Activated T-helper 2 cell treated with anti-CD3 and anti-CD28 coated beads, Interferon-gamma antibody, Interleukin-2, Interleukin-4, amounts not matched to agents 10 μg/mL and 5 μg/mL and 100 μg/mL, durations not matched to agents 14 hours and 24 hours and 36 hours (primary cell): ENCODE results near the gene ARHGAP28. TPM values are rescaled to one million over a fixed set of nuclear protein-coding genes. Genes with fewer than 3 reads are reported as not detected.

Experiments used
- DNase-seq: peaks from one replicate; pipeline ENCODE4 v3.0.0; 2021; ENCODE audit warnings: low spot score
- H3K27ac Mint-ChIP-seq: one replicate; pipeline ENCODE4 v1.8.0; 2021; ENCODE audit warnings: mixed read lengths
- H3K27me3 Mint-ChIP-seq: one replicate; pipeline ENCODE4 v1.8.0; 2021; ENCODE audit warnings: low read depth, mixed read lengths
- H3K36me3 Mint-ChIP-seq: one replicate; pipeline ENCODE4 v1.8.0; 2021; ENCODE audit warnings: low read depth, mixed read lengths
- H3K4me1 Mint-ChIP-seq: one replicate; pipeline ENCODE4 v1.8.0; 2021; ENCODE audit warnings: low read depth, mixed read lengths
- H3K4me3 Mint-ChIP-seq: one replicate; pipeline ENCODE4 v1.8.0; 2021; ENCODE audit warnings: low read depth, mild to moderate bottlenecking, moderate library complexity, mixed read lengths
- H3K9me3 Mint-ChIP-seq: one replicate; pipeline ENCODE4 v1.8.0; 2021; ENCODE audit warnings: mixed read lengths
- intact Hi-C: fragments of 100-400 bp; cut with micrococcal nuclease; formaldehyde crosslinking; loops from one replicate; pipeline ENCODE4 v1.15.1; 2023
- total RNA-seq: library from RNA; stranded (reverse); gene quantifications from 2 replicates; pipeline ENCODE4 v1.2.3, GENCODE V29; 2022

Gene ARHGAP28
- total RNA-seq, 1 donor from 2014 or later, result not detected

- no peak overlapping the region for H3K27ac Mint-ChIP-seq
- H3K4me1 Mint-ChIP-seq, result no peaks in the 10 kb centered on the region
- intact Hi-C loops, result no loop called here
- no peak for DNase-seq
- H3K36me3 Mint-ChIP-seq, result no peaks in the 10 kb centered on the region
- no peak overlapping the region for H3K4me3 Mint-ChIP-seq
- no peaks in the 10 kb centered on the region for H3K27me3 Mint-ChIP-seq
- H3K9me3 Mint-ChIP-seq, result no peaks in the 10 kb centered on the region
Observed at GRCh38 chr18:6941996-6942395, 212.5 kb downstream of the ARHGAP28 start.

DNA sequence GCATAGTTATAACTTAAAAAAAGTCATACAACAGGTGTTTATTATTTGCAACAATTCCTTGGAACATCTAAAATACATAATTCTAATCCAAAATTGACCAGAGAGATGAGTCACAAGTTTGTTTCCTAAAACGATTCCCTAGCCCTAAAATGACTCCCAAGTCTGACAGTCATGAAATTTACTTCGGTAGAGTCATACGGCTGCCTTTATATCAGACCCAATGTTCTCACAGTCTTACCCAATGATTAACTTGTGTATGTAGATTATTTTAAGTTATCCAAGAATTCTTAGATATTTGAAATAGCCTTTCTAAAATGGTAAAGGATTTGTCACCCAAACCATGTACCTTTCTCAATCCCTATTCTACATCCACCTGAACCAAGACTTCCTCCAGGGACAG lies 213.2 kb downstream of the ARHGAP28 start:
- Mint-ChIP-seq H3K36me3 (no peaks in the 10 kb centered on the region), H3K4me3 (no peak overlapping the region), H3K4me1 (no peaks in the 10 kb centered on the region), H3K27ac (no peak overlapping the region), H3K27me3 (no peaks in the 10 kb centered on the region), H3K9me3 (no peaks in the 10 kb centered on the region)
- DNase-seq, result no peak
- intact Hi-C loops, result no loop called here

GRCh38 chr18:6943143-6943542 lies 213.6 kb downstream of the ARHGAP28 start:
- intact Hi-C loops, result no loop called here
- no peaks in the 10 kb centered on the region for H3K27me3 Mint-ChIP-seq
- no peak overlapping the region for H3K27ac Mint-ChIP-seq
- no peaks in the 10 kb centered on the region for H3K36me3 Mint-ChIP-seq
- no peaks in the 10 kb centered on the region for H3K4me1 Mint-ChIP-seq
- H3K4me3 Mint-ChIP-seq, result no peak overlapping the region
- H3K9me3 Mint-ChIP-seq, result no peaks in the 10 kb centered on the region
- DNase-seq, result no peak

GRCh38 chr18:6947338-6948030 lies 218.0 kb downstream of the ARHGAP28 start:
- H3K27ac Mint-ChIP-seq, result no peak overlapping the region
- no peaks in the 10 kb centered on the region for H3K4me1 Mint-ChIP-seq
- DNase-seq, result no peak
- no peaks in the 10 kb centered on the region for H3K27me3 Mint-ChIP-seq
- intact Hi-C loops, result no loop called here
- peaks cover 11% of the 10 kb centered on the region for H3K9me3 Mint-ChIP-seq
- H3K4me3 Mint-ChIP-seq, result no peak overlapping the region
- no peaks in the 10 kb centered on the region for H3K36me3 Mint-ChIP-seq

GRCh38 chr18:6948281-6949055 lies 219.0 kb downstream of the ARHGAP28 start:
- Mint-ChIP-seq H3K9me3 (peaks cover 11% of the 10 kb centered on the region), H3K4me3 (no peak overlapping the region), H3K36me3 (no peaks in the 10 kb centered on the region), H3K27me3 (no peaks in the 10 kb centered on the region), H3K4me1 (no peaks in the 10 kb centered on the region), H3K27ac (no peak overlapping the region)
- DNase-seq, result no peak
- intact Hi-C loops, result no loop called here

DNA sequence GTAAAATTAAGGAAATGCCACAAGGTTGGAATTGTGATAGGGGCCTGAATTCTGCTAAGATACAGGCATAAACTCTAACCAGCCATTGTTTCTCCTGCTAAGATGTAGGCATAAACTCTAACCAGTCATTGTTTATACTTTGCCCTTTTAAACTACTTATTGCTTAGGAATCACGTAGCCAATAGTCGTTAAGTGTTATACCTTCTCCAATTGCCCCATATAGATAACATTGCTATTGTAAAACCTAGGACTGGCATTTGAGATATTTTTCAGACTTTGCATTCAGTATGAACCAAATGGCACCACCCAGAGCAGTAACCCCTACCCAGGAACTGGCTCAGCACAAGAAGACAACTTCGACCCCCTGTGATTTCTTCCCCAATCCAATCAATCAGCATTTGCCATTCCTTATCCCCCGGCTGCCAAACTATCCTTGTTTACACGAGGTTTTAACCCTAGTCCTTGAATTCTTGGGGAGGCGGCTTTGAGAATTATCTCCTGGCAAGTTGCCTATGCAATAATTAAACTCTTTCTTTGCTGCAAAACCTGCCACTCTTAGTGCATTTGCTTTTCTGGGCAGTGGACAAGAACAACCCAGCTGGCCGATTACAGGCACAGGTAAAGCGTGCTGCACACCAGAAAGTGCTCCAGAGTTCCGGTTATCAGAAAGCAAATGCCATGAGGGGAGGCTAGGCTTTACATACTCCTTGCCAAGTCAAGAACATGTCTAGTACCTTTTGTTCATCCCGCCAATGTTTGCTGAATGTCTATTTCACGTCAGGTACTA lies 220.5 kb downstream of the ARHGAP28 start:
- intact Hi-C loops, result no loop called here
- Mint-ChIP-seq H3K27me3 (no peaks in the 10 kb centered on the region), H3K36me3 (no peaks in the 10 kb centered on the region), H3K4me3 (no peak overlapping the region), H3K9me3 (peaks cover 18% of the 10 kb centered on the region), H3K4me1 (no peaks in the 10 kb centered on the region), H3K27ac (no peak overlapping the region)
- DNase-seq, result no peak

GRCh38 chr18:6950641-6951040 lies 221.1 kb downstream of the ARHGAP28 start:
- H3K4me1 Mint-ChIP-seq, result no peaks in the 10 kb centered on the region
- no peak overlapping the region for H3K27ac Mint-ChIP-seq
- DNase-seq, result no peak
- peaks cover 18% of the 10 kb centered on the region for H3K9me3 Mint-ChIP-seq
- intact Hi-C loops, result no loop called here
- no peaks in the 10 kb centered on the region for H3K36me3 Mint-ChIP-seq
- H3K4me3 Mint-ChIP-seq, result no peak overlapping the region
- H3K27me3 Mint-ChIP-seq, result no peaks in the 10 kb centered on the region

DNA sequence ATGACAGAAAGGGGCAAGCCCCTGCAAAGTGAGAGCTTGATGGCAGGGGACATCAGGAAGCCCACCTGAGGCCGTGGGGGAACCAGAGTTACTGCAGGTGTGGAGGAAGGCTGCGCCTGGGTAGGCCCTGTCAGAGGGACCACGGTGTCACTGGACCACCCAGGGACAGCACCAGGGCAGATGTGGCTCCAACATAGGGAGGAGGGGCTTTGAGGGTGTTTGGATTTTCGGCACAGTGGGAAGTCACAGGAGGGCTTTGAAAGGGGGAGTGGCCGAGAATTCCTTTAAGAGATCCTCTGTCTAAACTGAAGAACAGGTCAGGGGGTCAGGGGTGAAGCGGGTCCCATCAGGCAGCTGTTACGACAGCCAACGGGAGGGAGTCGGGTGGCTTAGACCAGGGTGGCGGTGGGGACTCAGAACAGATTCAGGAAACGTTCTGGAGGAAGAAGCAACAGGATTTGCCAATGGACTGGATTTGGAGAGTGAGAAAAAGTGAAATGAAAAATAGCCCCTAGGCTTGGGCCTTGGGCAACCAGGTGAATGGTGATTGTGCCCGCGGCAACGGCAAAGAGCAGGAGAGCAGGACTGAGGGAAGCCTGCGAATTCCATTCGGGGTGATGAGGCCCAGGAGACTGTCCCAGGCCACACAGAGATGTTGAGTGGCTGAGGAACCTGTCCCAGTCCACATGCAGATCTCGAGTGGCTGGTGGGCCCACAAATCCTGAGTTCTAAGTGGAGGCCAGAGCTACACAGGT lies 222.0 kb downstream of the ARHGAP28 start:
- H3K27me3 Mint-ChIP-seq, result no peaks in the 10 kb centered on the region
- intact Hi-C loops, result no loop called here
- no peaks in the 10 kb centered on the region for H3K4me1 Mint-ChIP-seq
- no peaks in the 10 kb centered on the region for H3K36me3 Mint-ChIP-seq
- DNase-seq, result no peak
- H3K9me3 Mint-ChIP-seq, result peaks cover 21% of the 10 kb centered on the region
- no peak overlapping the region for H3K27ac Mint-ChIP-seq
- H3K4me3 Mint-ChIP-seq, result no peak overlapping the region

- no peak overlapping the region for H3K4me3 Mint-ChIP-seq
- H3K27me3 Mint-ChIP-seq, result no peaks in the 10 kb centered on the region
- H3K27ac Mint-ChIP-seq, result no peak overlapping the region
- no peak for DNase-seq
- peaks cover 22% of the 10 kb centered on the region for H3K9me3 Mint-ChIP-seq
- no peaks in the 10 kb centered on the region for H3K36me3 Mint-ChIP-seq
- intact Hi-C loops, result no loop called here
- H3K4me1 Mint-ChIP-seq, result no peaks in the 10 kb centered on the region
Observed at GRCh38 chr18:6954501-6954900, 225.0 kb downstream of the ARHGAP28 start.

- DNase-seq, result no peak
- intact Hi-C loops, result no loop called here
- no peak overlapping the region for H3K4me3 Mint-ChIP-seq
- no peaks in the 10 kb centered on the region for H3K27me3 Mint-ChIP-seq
- H3K9me3 Mint-ChIP-seq, result peaks cover 27% of the 10 kb centered on the region
- H3K4me1 Mint-ChIP-seq, result no peaks in the 10 kb centered on the region
- no peaks in the 10 kb centered on the region for H3K36me3 Mint-ChIP-seq
- H3K27ac Mint-ChIP-seq, result no peak overlapping the region
Observed at GRCh38 chr18:6955304-6955703, 225.8 kb downstream of the ARHGAP28 start.

GRCh38 chr18:6956495-6956894 lies 227.0 kb downstream of the ARHGAP28 start:
- DNase-seq, result no peak
- no peaks in the 10 kb centered on the region for H3K4me1 Mint-ChIP-seq
- no peak overlapping the region for H3K27ac Mint-ChIP-seq
- intact Hi-C loops, result no loop called here
- no peaks in the 10 kb centered on the region for H3K36me3 Mint-ChIP-seq
- H3K27me3 Mint-ChIP-seq, result no peaks in the 10 kb centered on the region
- peaks cover 27% of the 10 kb centered on the region for H3K9me3 Mint-ChIP-seq
- H3K4me3 Mint-ChIP-seq, result no peak overlapping the region

- Mint-ChIP-seq H3K36me3 (no peaks in the 10 kb centered on the region), H3K4me3 (no peak overlapping the region), H3K4me1 (no peaks in the 10 kb centered on the region), H3K27me3 (no peaks in the 10 kb centered on the region), H3K27ac (no peak overlapping the region), H3K9me3 (peaks cover 22% of the 10 kb centered on the region)
- intact Hi-C loops, result no loop called here
- DNase-seq, result no peak
Observed at GRCh38 chr18:6956999-6957398, 227.5 kb downstream of the ARHGAP28 start.
